K562 (cell line): ENCODE data around the gene C1orf146. TPM values are rescaled to one million over a fixed set of nuclear protein-coding genes. Genes with fewer than 3 reads are reported as not detected.

Experiments
- ATAC-seq: fragments of 200-7000 bp; cut with Tn5 transposase; 3 replicates; pipeline ENCODE4 v1.9.1; 2020; ENCODE audit warnings: moderate library complexity
- BruUV-seq: library from RNA; stranded (reverse); fragments of 400-500 nt; replicated peaks from 2 replicates; lab custom pipeline; 2021; lab: Mats Ljungman, UMichigan
- CTCF ChIA-PET: fragments of 300-600 bp; formaldehyde crosslinking; extraction: SDS; loops from one replicate; lab custom pipeline; 2021; ENCODE audit warnings: low intra/inter-chr PET ratio; lab: Yijun Ruan, JAX
- POLR2A ChIA-PET: fragments of 300-600, 350-650 bp; sonication (Branson Sonifier 250); formaldehyde crosslinking; extraction: SDS; loops from one replicate; lab custom pipeline; 2021; ENCODE audit warnings: antibody characterized with exemption, inconsistent platforms; lab: Yijun Ruan, JAX
- DNase-seq, 4 experiments: peaks; one replicate each; pipeline versions ENCODE4 v3.0.0 to v3.0.0-alpha.2; 2011 to 2018; ENCODE audit warnings: low spot score in 3 of 4, mixed read lengths in 3 of 4; ENCODE audit errors: extremely low read depth in 1 of 4
- FAIRE-seq: peaks from 2 replicates; lab custom pipeline; 2011; peaks lifted over from hg19 to GRCh38; lab: Jason Lieb, UNC
- H2AFZ ChIP-seq: 2 replicates; pipeline ENCODE4 v1.6.0; 2011; ENCODE audit warnings: low read depth, low read length, control low read depth, inconsistent platforms
- H3K27ac ChIP-seq: fragments of 200-600 bp; 3 replicates; pipeline ENCODE4 v1.8.0; 2011; ENCODE audit warnings: low read depth, mild to moderate bottlenecking, control low read depth, inconsistent platforms, low read length, moderate library complexity, mixed read lengths; ENCODE audit errors: extremely low read depth
- H3K27me3 ChIP-seq, 2 experiments: fragments of 300-600 bp in 1 of 2; 2 replicates in 1 of 2; 3 replicates in 1 of 2; pipeline versions ENCODE4 v1.6.0 to v1.8.0; 2011; ENCODE audit warnings: inconsistent platforms in 2 of 2, low read length in 2 of 2, mild to moderate bottlenecking in 1 of 2, mixed read lengths in 1 of 2, moderate library complexity in 1 of 2; ENCODE audit not compliant: control insufficient read depth in 2 of 2, insufficient read depth in 2 of 2
- H3K36me3 ChIP-seq: fragments of 300-600 bp; 3 replicates; pipeline ENCODE4 v1.8.0; 2011; ENCODE audit warnings: mild to moderate bottlenecking, low read length, inconsistent platforms; ENCODE audit not compliant: control insufficient read depth, insufficient read depth
- H3K4me1 ChIP-seq, 2 experiments: fragments of 200-600 bp in 1 of 2; replicated peaks in 1 of 2; 2 replicates in 1 of 2; 3 replicates in 1 of 2; pipeline versions ENCODE4 v1.5.1 to v1.8.0; 2011; ENCODE audit warnings: inconsistent platforms in 2 of 2, low read length in 2 of 2, mild to moderate bottlenecking in 1 of 2, mixed read lengths in 1 of 2, moderate library complexity in 1 of 2; ENCODE audit not compliant: control insufficient read depth in 2 of 2, insufficient read depth in 2 of 2
- H3K4me2 ChIP-seq: 2 replicates; pipeline ENCODE4 v1.6.1; 2011; ENCODE audit warnings: low read length, control low read depth, inconsistent platforms, mixed read lengths; ENCODE audit not compliant: insufficient read depth
- H3K4me3 ChIP-seq: fragments of 200-600 bp; sonication (generic), shearing (Covaris generic); 2 replicates; pipeline ENCODE4 v1.5.1; 2016; ENCODE audit warnings: control low read depth, inconsistent platforms
- H3K79me2 ChIP-seq: fragments of 200-600 bp; 3 replicates; pipeline ENCODE4 v1.8.0; 2011; ENCODE audit warnings: low read length, inconsistent platforms; ENCODE audit not compliant: control insufficient read depth, insufficient read depth
- H3K9ac ChIP-seq, 2 experiments: 2 replicates each; pipeline versions ENCODE4 v1.6.0 to v1.6.1; 2011; ENCODE audit warnings: low read depth in 2 of 2, low read length in 2 of 2, control low read depth in 1 of 2, inconsistent platforms in 1 of 2, mild to moderate bottlenecking in 1 of 2, mixed read lengths in 1 of 2; ENCODE audit not compliant: insufficient read depth in 1 of 2
- H3K9me1 ChIP-seq: one replicate; pipeline ENCODE4 v1.6.0; 2011; ENCODE audit warnings: inconsistent platforms, mild to moderate bottlenecking, low read length, moderate library complexity; ENCODE audit not compliant: control insufficient read depth, insufficient read depth
- H3K9me3 ChIP-seq: replicated peaks from 2 replicates; pipeline ENCODE4 v1.5.1; 2011; ENCODE audit warnings: low read depth, low read length, inconsistent platforms; ENCODE audit not compliant: control insufficient read depth, insufficient read depth
- H4K20me1 ChIP-seq: replicated peaks from 2 replicates; pipeline ENCODE4 v1.6.1; 2011; ENCODE audit warnings: low read length, inconsistent platforms, mixed read lengths; ENCODE audit not compliant: control insufficient read depth, insufficient read depth
- CBX2 ChIP-seq: fragments of 200-600 bp; sonication (generic); IDR thresholded peaks from one replicate; pipeline ENCODE4 v1.6.1; 2012; ENCODE audit warnings: mild to moderate bottlenecking, low read length, inconsistent platforms; ENCODE audit not compliant: insufficient read depth, poor library complexity, severe bottlenecking
- CHCHD3 ChIP-seq: fragments of 250-450 bp; sonication (Bioruptor Pico); IDR thresholded peaks from 2 replicates; pipeline ENCODE4 v2.1.2; 2022; ENCODE audit warnings: mild to moderate bottlenecking
- DDX20 ChIP-seq: fragments of 450-650 bp; IDR thresholded peaks from 2 replicates; pipeline ENCODE4 v1.6.1; 2016; ENCODE audit warnings: missing genetic modification characterization, low read depth, mild to moderate bottlenecking, missing compliant biosample characterization, moderate library complexity
- GABPB1 ChIP-seq: sonication (generic); formaldehyde crosslinking; IDR thresholded peaks from 2 replicates; pipeline ENCODE4 v1.8.0; 2022; ENCODE audit warnings: mild to moderate bottlenecking, missing genetic modification reagents
- RNF2 ChIP-seq: sonication (generic); IDR thresholded peaks from 2 replicates; pipeline ENCODE4 v1.6.1; 2016
- SLC30A9 ChIP-seq: fragments of 250-450 bp; sonication (Bioruptor Pico); IDR thresholded peaks from 2 replicates; pipeline ENCODE4 v1.8.0; 2022; ENCODE audit warnings: mild to moderate bottlenecking, moderate library complexity
- SP1 ChIP-seq: sonication (generic); formaldehyde crosslinking; IDR thresholded peaks from 2 replicates; pipeline ENCODE4 v1.8.1; 2022; ENCODE audit warnings: mild to moderate bottlenecking, missing genetic modification reagents
- SP2 ChIP-seq: IDR thresholded peaks from 2 replicates; pipeline ENCODE4 v1.6.1; 2011; ENCODE audit warnings: mild to moderate bottlenecking, low read depth, low read length, moderate library complexity; ENCODE audit not compliant: poor library complexity, severe bottlenecking; ENCODE audit errors: extremely low read depth
- STAT5B ChIP-seq: fragments of 250-450 bp; sonication (Bioruptor Pico); IDR thresholded peaks from 2 replicates; pipeline ENCODE4 v1.8.0; 2021; ENCODE audit warnings: mild to moderate bottlenecking, inconsistent platforms
- ZNF449 ChIP-seq: fragments of 250-450 bp; sonication (Bioruptor Pico); IDR thresholded peaks from 2 replicates; pipeline ENCODE4 v1.8.0; 2022; ENCODE audit warnings: moderate library complexity, mild to moderate bottlenecking, inconsistent platforms
- WGBS: fragments of 100-300 bp; shearing (Covaris generic); methylation state at CpG from one replicate; pipeline ENCODE4 v1.1.6; 2016; ENCODE audit warnings: low coverage, mixed read lengths; ENCODE audit not compliant: insufficient coverage; ENCODE audit errors: missing lambda C conversion rate; 5-methylcytosine and 5-hydroxymethylcytosine counted together
- in situ Hi-C: fragments of 300-500 bp; cut with MboI; formaldehyde crosslinking; loops from 4 replicates; pipeline ENCODE4 v1.15.0; 2018; ENCODE audit warnings: inconsistent platforms, mixed read lengths
- intact Hi-C: fragments of 100-400 bp; cut with micrococcal nuclease; formaldehyde crosslinking; loops from 2 replicates; pipeline ENCODE4 v1.14.2; 2022
- polyA plus RNA-seq, 8 experiments: library from polyadenylated mRNA; depleted of rRNA in 4 of 8; stranded (reverse) in 5 of 8; unstranded in 3 of 8; fragments of >200 nt; fragmentation: Nextera tagmentation in 2 of 8; fragmentation: Illumina TruSeq in 1 of 8; extraction: Ambion mirVana in 2 of 8; extraction: Trizol in 1 of 8; gene quantifications; 2 replicates each; pipeline versions ENCODE4 v1.2.1 to v1.2.3, GENCODE V29; 2011 to 2014; ENCODE audit warnings: inconsistent platforms in 1 of 8, missing spikeins in 1 of 8
- total RNA-seq, 7 experiments: library from RNA; depleted of rRNA in 6 of 7; stranded (reverse); fragments of >200 nt in 6 of 7; fragmentation: Illumina TruSeq in 2 of 7; extraction: Trizol in 2 of 7; gene quantifications; 2 replicates each; pipeline versions ENCODE4 v1.2.1 to v1.2.3, GENCODE V29; 2011 to 2021; ENCODE audit warnings: low replicate concordance in 1 of 7

C1orf146 gene
- total and polyA plus RNA-seq, 9 of the 15 experiments (the other 6 are each of a cell fraction or from before 2014, with no cell fraction given): 0.10 TPM; not detected in 8

GRCh38 chr1:92274939-92275338 lies 57.2 kb downstream of the C1orf146 start:
- WGBS: 83% methylated on average over 1 of the region's 1 CpG
- DNase-seq (no peak), ATAC-seq (no peak), FAIRE-seq (no peak)
- intact Hi-C loops (no loop called here), in situ Hi-C loops (no loop called here)
- H4K20me1 ChIP-seq: no peaks in the 10 kb centered on the region
- H2AFZ ChIP-seq: no peak overlapping the region
- no peak for TF ChIP-seq STAT5B (CRISPR knock-in tag)
- TF ChIP-seq CBX2: no peak
- no peak for TF ChIP-seq DDX20 (tag)
- no peak for TF ChIP-seq SP2
- TF ChIP-seq RNF2: no peak
- no peak for TF ChIP-seq SLC30A9
- no peak for TF ChIP-seq GABPB1
- no peak for TF ChIP-seq ZNF449 (CRISPR knock-in tag)
- no peak for TF ChIP-seq CHCHD3 (CRISPR knock-in tag)
- TF ChIP-seq SP1 (CRISPR knock-in tag): no peak
- POLR2A ChIA-PET: no interaction called here
- CTCF ChIA-PET: no interaction called here
- no peak overlapping the region for H3K9ac ChIP-seq
- H3K27me3 ChIP-seq: no peaks in the 10 kb centered on the region
- no peaks in the 10 kb centered on the region for H3K9me1 ChIP-seq
- BruUV-seq: TSS peak; percentile 16
- H3K27ac ChIP-seq: no peak overlapping the region
- H3K36me3 ChIP-seq: peaks cover 48% of the 10 kb centered on the region
- no peak overlapping the region for H3K4me3 ChIP-seq
- no peak overlapping the region for H3K4me2 ChIP-seq
- no peaks in the 10 kb centered on the region for H3K79me2 ChIP-seq
- H3K9me3 ChIP-seq: no peaks in the 10 kb centered on the region
- H3K4me1 ChIP-seq: no peaks in the 10 kb centered on the region
